ENCODE measurements around the gene ANO7. TPM values are rescaled to one million over a fixed set of nuclear protein-coding genes. Genes with fewer than 3 reads are reported as not detected.

Gene ANO7
- total RNA-seq, 1 experiment from 2014 or later: 5.2 TPM

GRCh38 chr2:241263061-241263460 lies 74.6 kb downstream of the ANO7 start:
- Mint-ChIP-seq H3K9me3 (no peaks in the 10 kb centered on the region), H3K4me3 (no peak overlapping the region), H3K27me3 (ENCODE audit: low read depth) (no peaks in the 10 kb centered on the region), H3K27ac (peak overlapping the region in 2 of 3 experiments; percentile 42 to 55; a peak in 3 of 7 replicates), H3K36me3 (ENCODE audit: insufficient read depth in 1 of 3, low read depth in 3 of 3) (peaks cover 38 to 87% (median 79%) of the 10 kb centered on the region in 3 experiments; a peak in 6 of 7 replicates), H3K4me1 (peaks cover 11% of the 10 kb centered on the region in 2 experiments)
- no peak overlapping the region; the same call in 1 of the 2 replicates for H3K14ac ChIP-seq (ENCODE audit: insufficient read depth, low read length)
- no peak overlapping the region for H3K23ac ChIP-seq (ENCODE audit: insufficient read length, low read depth, low read length)
- no peak overlapping the region for H3K4ac ChIP-seq (ENCODE audit: low read depth, low read length)
- H3K9ac ChIP-seq (ENCODE audit: extremely low read depth, insufficient read length, low read length): no peak overlapping the region
- TF ChIP-seq CTCF (conservative IDR thresholded peaks at IDR 0.05): no peak
- no peaks in the 10 kb centered on the region for H3K23me2 ChIP-seq (ENCODE audit: insufficient read length, low read depth, low read length, poor library complexity, severe bottlenecking)
- no peak for DNase-seq
- no peak overlapping the region for H3K56ac ChIP-seq (ENCODE audit: insufficient read length, low read depth, low read length)
- H2BK5ac ChIP-seq (ENCODE audit: insufficient read length, low read length): no peak overlapping the region
- H2AK5ac ChIP-seq (ENCODE audit: insufficient read length, low read length): no peak overlapping the region
- H2BK20ac ChIP-seq (ENCODE audit: low read depth, low read length, poor library complexity, severe bottlenecking): no peak overlapping the region
- no peaks in the 10 kb centered on the region for H3K27me3 ChIP-seq (ENCODE audit: insufficient read depth, low read length)
- H3K27ac ChIP-seq (ENCODE audit: insufficient read length, low read depth, low read length): no peak overlapping the region
- H4K91ac ChIP-seq (ENCODE audit: insufficient read length, low read depth, low read length): no peak overlapping the region
- no peak overlapping the region for H4K8ac ChIP-seq (replicated peaks; ENCODE audit: insufficient read length, low read depth, low read length)
- H2BK15ac ChIP-seq (ENCODE audit: low read depth, low read length): no peak overlapping the region
- H4K20me1 ChIP-seq (ENCODE audit: control insufficient read depth, insufficient read depth, insufficient read length): no peaks in the 10 kb centered on the region
- H2BK12ac ChIP-seq (ENCODE audit: insufficient read length, low read depth, low read length): no peak overlapping the region
- WGBS (ENCODE audit: extremely low coverage, insufficient read length, low lambda C conversion rate): no CpG with 5 or more reads among the region's 7 CpGs
- no peaks in the 10 kb centered on the region for H3K79me1 ChIP-seq (ENCODE audit: insufficient read depth, low read depth, low read length, poor library complexity, severe bottlenecking)
- no peak overlapping the region for H3K4me2 ChIP-seq (ENCODE audit: insufficient read depth, insufficient read length, low read length)
- H4K5ac ChIP-seq (ENCODE audit: insufficient read length, low read depth, low read length): no peak overlapping the region
- no peaks in the 10 kb centered on the region for H3K79me2 ChIP-seq (ENCODE audit: insufficient read depth, low read length)
- no peaks in the 10 kb centered on the region for H3K9me3 ChIP-seq (ENCODE audit: control insufficient read depth, low read depth, low read length)
- no peak overlapping the region for H2AFZ ChIP-seq (ENCODE audit: low read length)
- no peak overlapping the region for H2BK120ac ChIP-seq (ENCODE audit: low read depth, low read length, poor library complexity, severe bottlenecking)
- no peaks in the 10 kb centered on the region for H3K4me1 ChIP-seq (ENCODE audit: insufficient read depth, low read length)
- H3K18ac ChIP-seq (ENCODE audit: insufficient read length, low read depth, low read length): no peak overlapping the region
- H3T11ph ChIP-seq (ENCODE audit: low read length): no peak overlapping the region
